ENCODE results near the gene LGALSL. TPM values are rescaled to one million over a fixed set of nuclear protein-coding genes. Genes with fewer than 3 reads are reported as not detected.

The LGALSL gene
- total RNA-seq, 1 donor from 2014 or later = 3.6 TPM

DNA sequence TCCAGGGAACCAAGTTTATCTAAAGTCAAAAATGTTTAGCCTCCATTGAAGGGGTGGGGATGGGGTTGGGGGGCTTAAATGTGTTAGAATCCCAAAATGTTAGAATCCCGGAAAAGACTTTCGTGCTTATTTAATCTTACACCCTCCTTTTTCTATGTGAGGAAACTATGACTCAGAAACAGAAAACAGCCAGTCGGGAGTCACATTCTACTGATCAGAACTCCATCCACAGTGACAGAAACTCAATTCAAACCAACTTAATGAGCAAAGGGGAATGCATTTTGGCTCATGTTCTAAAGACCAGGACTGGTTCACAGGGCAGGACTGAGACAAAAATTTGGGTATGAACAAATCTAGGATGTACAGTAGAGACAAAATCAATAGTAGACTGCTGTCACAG lies 38.3 kb downstream of the LGALSL start:
- DNase-seq (ENCODE audit: extremely low read depth, low read depth, low spot score) = no peak

- no peak for DNase-seq (ENCODE audit: extremely low read depth, low read depth, low spot score)
Observed at GRCh38 chr2:64492821-64493220, 38.9 kb downstream of the LGALSL start.

- no peak for DNase-seq (ENCODE audit: extremely low read depth, low read depth, low spot score)
Observed at GRCh38 chr2:64493788-64494187, 39.8 kb downstream of the LGALSL start.

GRCh38 chr2:64498438-64498837 lies 44.5 kb downstream of the LGALSL start:
- no peak for DNase-seq (ENCODE audit: extremely low read depth, low read depth, low spot score)

GRCh38 chr2:64500549-64500948 lies 46.6 kb downstream of the LGALSL start:
- no peak for DNase-seq (ENCODE audit: extremely low read depth, low read depth, low spot score)

DNA sequence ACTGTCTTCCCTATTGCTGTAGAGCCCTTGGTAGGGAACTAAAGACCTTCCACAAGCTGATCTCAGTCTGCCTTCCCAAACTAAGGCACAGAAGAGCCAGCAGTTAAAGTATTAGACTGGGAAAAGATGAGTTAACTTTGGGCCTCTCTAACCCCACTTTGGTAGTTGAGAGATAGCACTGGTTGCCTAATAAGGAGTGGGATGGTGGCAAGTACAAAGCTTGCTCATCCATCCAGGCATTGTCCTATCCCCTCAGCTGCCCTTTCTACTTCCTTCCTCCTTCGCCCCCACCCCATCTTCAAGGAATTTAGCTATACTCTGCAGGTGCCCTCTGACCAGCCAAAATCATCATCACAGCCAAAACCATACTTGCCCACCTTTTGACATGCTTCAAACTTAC lies 48.0 kb downstream of the LGALSL start:
- no peak for DNase-seq (ENCODE audit: extremely low read depth, low read depth, low spot score)

DNA sequence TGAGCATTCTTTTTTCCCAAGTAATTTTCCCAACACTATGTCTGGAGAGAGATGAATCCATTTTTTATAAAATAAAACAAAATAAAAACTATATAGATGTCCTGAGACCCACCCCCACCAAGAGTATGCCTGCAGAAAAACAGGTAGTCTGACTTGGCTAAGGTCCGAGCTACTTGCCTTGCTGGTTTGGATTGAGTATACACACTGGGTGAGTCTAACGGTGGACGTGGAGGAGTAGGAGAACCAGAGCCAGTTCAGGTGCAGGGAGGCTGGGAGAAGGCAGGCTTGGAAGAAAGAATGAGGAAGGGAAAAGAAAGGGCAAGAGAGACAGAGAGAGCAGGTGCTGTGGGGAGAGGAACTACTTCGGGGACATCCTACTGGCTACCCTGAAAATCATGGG lies 48.9 kb downstream of the LGALSL start:
- DNase-seq (ENCODE audit: extremely low read depth, low read depth, low spot score) = no peak

DNA sequence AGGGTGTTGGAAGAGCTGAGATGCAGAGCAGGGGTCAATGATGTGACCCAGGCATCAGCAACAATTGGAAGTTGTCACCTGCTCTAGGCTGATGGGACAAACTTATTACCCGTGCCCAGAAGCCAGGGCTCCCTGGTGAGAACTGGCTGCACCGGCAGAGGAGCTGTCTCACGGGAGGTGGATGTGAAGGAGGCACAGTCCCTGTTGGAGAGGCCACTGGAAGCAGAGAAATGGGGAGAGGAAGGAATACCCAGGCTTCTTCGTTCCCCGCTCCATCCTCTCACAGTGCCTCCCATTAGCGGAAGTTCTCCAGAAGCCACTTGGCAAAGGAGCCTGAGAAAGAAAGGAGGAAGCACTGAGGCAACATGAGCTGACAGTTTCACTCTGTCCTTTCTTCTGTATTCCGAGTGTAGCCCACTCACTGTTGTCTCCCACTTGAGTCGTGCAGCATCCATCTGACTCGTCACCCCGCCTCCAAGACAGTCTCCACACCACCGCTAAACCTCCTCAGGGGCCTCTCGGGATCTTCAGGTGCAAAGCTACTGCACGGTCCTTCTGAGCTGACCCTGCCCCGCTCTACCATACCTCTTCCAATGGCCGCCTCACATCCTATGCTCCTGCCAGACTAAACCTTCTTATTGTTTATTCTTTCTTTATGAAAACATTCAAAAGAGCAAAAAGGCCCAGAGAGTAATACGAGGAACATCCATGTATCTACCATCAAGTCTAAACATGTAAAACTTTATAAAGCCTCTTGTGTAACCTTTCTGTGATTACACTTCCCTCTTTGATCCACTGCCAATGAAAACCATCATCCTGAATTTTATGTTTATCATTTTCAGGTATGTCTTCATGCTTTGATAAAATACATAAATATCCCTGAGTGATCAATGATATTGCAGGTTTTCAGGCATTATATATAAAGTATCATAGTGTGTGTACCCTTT lies 51.1 kb downstream of the LGALSL start:
- no peak for DNase-seq (ENCODE audit: extremely low read depth, low read depth, low spot score)

DNA sequence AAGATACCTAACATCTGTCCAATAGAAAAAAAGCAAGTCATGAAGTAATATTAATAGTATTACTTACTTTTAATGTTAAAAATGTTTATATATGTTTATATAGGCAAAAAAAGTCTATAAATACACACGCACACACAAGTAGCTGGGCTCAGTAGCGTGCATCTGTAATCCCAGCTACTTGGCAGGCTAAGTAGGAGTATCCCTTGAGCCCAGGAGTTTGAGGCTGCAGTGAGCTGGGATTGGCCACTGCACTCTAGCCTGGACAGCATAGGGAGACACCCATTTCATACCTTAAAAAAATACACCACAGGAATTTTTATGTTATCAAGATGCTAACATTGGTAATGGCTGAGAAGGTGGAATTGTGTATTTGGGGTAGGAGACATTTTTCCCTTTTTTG lies 52.7 kb downstream of the LGALSL start:
- DNase-seq (ENCODE audit: extremely low read depth, low read depth, low spot score) = no peak

Other genes with a start within 250 kb of the LGALSL start
- gene AFTPH, start 70.2 kb downstream of the LGALSL start, total RNA-seq = 18.1 and 22.4 TPM in 2 replicates
- gene SERTAD2, start 199.8 kb downstream of the LGALSL start, total RNA-seq = 11.9 and 15.6 TPM in 2 replicates

All from glomerular endothelial cell (primary cell).